T1000 (cell line): ENCODE data around the gene SLC38A3.

ENCODE experiments used
- DNase-seq: peaks from one replicate; lab custom pipeline; 2025; ENCODE audit warnings: mixed read lengths; lab: John Stamatoyannopoulos, UW

SLC38A3 gene

GRCh38 chr3:50169232-50169832 is 35.7 kb upstream of the SLC38A3 start:
- no peak for DNase-seq

- no peak for DNase-seq
Observed at GRCh38 chr3:50169858-50170257, 35.2 kb upstream of the SLC38A3 start.

GRCh38 chr3:50170689-50171088 is 34.4 kb upstream of the SLC38A3 start:
- DNase-seq = peak; percentile 27

- DNase-seq = no peak
Observed at GRCh38 chr3:50171540-50172301, 33.4 kb upstream of the SLC38A3 start.

GRCh38 chr3:50172626-50173220 is 32.3 kb upstream of the SLC38A3 start:
- DNase-seq = no peak

GRCh38 chr3:50173685-50174516 is 31.2 kb upstream of the SLC38A3 start:
- DNase-seq = no peak

- DNase-seq = no peak
Observed at GRCh38 chr3:50174517-50174895, 30.6 kb upstream of the SLC38A3 start.

GRCh38 chr3:50174947-50175524 is 30.0 kb upstream of the SLC38A3 start:
- no peak for DNase-seq

GRCh38 chr3:50177346-50177745 is 27.7 kb upstream of the SLC38A3 start:
- DNase-seq = no peak

- no peak for DNase-seq
Observed at GRCh38 chr3:50179710-50180109, 25.4 kb upstream of the SLC38A3 start.

- no peak for DNase-seq
Observed at GRCh38 chr3:50181985-50182384, 23.1 kb upstream of the SLC38A3 start.

- no peak for DNase-seq
Observed at GRCh38 chr3:50182533-50183099, 22.5 kb upstream of the SLC38A3 start.

GRCh38 chr3:50183755-50184154 is 21.3 kb upstream of the SLC38A3 start:
- DNase-seq = no peak

- DNase-seq = no peak
Observed at GRCh38 chr3:50184242-50184978, 20.7 kb upstream of the SLC38A3 start.

GRCh38 chr3:50185230-50185629 is 19.8 kb upstream of the SLC38A3 start:
- no peak for DNase-seq

- no peak for DNase-seq
Observed at GRCh38 chr3:50186096-50186495, 19.0 kb upstream of the SLC38A3 start.

GRCh38 chr3:50187750-50188149 is 17.3 kb upstream of the SLC38A3 start:
- DNase-seq = no peak

- DNase-seq = peak; percentile 62
Observed at GRCh38 chr3:50189274-50189673, 15.8 kb upstream of the SLC38A3 start.

GRCh38 chr3:50189989-50190388 is 15.1 kb upstream of the SLC38A3 start:
- no peak for DNase-seq

GRCh38 chr3:50190936-50191660 is 14.0 kb upstream of the SLC38A3 start, which contains the start of gene GNAT1:
GNAT1 (plus strand) TSS chr3:50191610; CDS start chr3:50191726, 116 bp downstream.
- DNase-seq = no peak
